Nephron (organoid): ENCODE measurements around the gene FTCD.
"Not testable (repeated sequence)": the region's sequence is repeated elsewhere in the genome, so short reads cannot be mapped to it uniquely, and the experiment has no call there.

Source experiments
- H3K27ac Mint-ChIP-seq, 3 experiments: 2 replicates each; pipeline ENCODE4 v1.8.0; 2020; ENCODE audit warnings: mixed read lengths in 3 of 3, mild to moderate bottlenecking in 2 of 3, moderate library complexity in 1 of 3
- H3K27me3 Mint-ChIP-seq: 2 replicates; pipeline ENCODE4 v1.8.0; 2021; ENCODE audit warnings: low read depth, mild to moderate bottlenecking, moderate library complexity, mixed read lengths
- H3K36me3 Mint-ChIP-seq: 2 replicates; pipeline ENCODE4 v1.8.0; 2020; ENCODE audit warnings: low read depth, mixed read lengths
- H3K4me1 Mint-ChIP-seq: 2 replicates; pipeline ENCODE4 v1.8.0; 2020; ENCODE audit warnings: mixed read lengths
- H3K4me3 Mint-ChIP-seq, 3 experiments: 2 replicates each; pipeline ENCODE4 v1.8.0; 2020; ENCODE audit warnings: mild to moderate bottlenecking in 3 of 3, mixed read lengths in 3 of 3, moderate library complexity in 2 of 3
- H3K9me3 Mint-ChIP-seq: 2 replicates; pipeline ENCODE4 v1.8.0; 2020; ENCODE audit warnings: mixed read lengths
- CTCF ChIP-seq, 3 experiments: fragments of 200-600 bp; sonication (generic); IDR thresholded peaks; one replicate each; pipeline ENCODE4 v1.5.0; 2021; ENCODE audit warnings: antibody characterized with exemption in 3 of 3; ENCODE audit not compliant: unreplicated experiment in 3 of 3

The FTCD gene

GRCh38 chr21:46183910-46184624 lies 28.7 kb upstream of the FTCD start, which contains the start of gene SPATC1L:
Gene SPATC1L (minus strand): TSS chr21:46184459. CDS start chr21:46182816, 1,643 bp downstream.
- H3K9me3 Mint-ChIP-seq, result no peaks in the 10 kb centered on the region
- no peak for TF ChIP-seq CTCF (IDR thresholded peaks at IDR 0.05; ENCODE audit: unreplicated experiment in 3 of 3)
- peaks cover 25% of the 10 kb centered on the region for H3K4me1 Mint-ChIP-seq
- peak within 1 kb of the TSS; percentile 90 to 95 (median 93) for H3K4me3 Mint-ChIP-seq
- H3K27ac Mint-ChIP-seq, result peak within 1 kb of the TSS; percentile 97 to 99 (median 99)
- H3K36me3 Mint-ChIP-seq, result peaks cover 18% of the 10 kb centered on the region
- H3K27me3 Mint-ChIP-seq, result no peaks in the 10 kb centered on the region

GRCh38 chr21:46183337-46183909 lies 28.0 kb upstream of the FTCD start:
- Mint-ChIP-seq H3K27ac (peak overlapping the region in 2 of 3 experiments; percentile 74 to 99), H3K4me1 (peaks cover 19% of the 10 kb centered on the region), H3K4me3 (peak overlapping the region; percentile 81 to 89 (median 83)), H3K36me3 (peaks cover 19% of the 10 kb centered on the region)
- not testable (repeated sequence) for H3K27me3 Mint-ChIP-seq, H3K9me3 Mint-ChIP-seq

- no peak for TF ChIP-seq CTCF (IDR thresholded peaks at IDR 0.05; ENCODE audit: unreplicated experiment in 3 of 3)
- H3K9me3 Mint-ChIP-seq, result peaks cover under 1% of the 10 kb centered on the region
- peaks cover 12% of the 10 kb centered on the region for H3K4me1 Mint-ChIP-seq
- peak overlapping the region; percentile 81 to 84 (median 83) for H3K4me3 Mint-ChIP-seq
- H3K27me3 Mint-ChIP-seq, result no peaks in the 10 kb centered on the region
- peaks cover 20% of the 10 kb centered on the region for H3K36me3 Mint-ChIP-seq
- H3K27ac Mint-ChIP-seq, result peak overlapping the region in 2 of 3 experiments; percentile 66 to 74
These were observed 27.4 kb upstream of the FTCD start for GRCh38 chr21:46182548-46183336.

- Mint-ChIP-seq H3K27me3 (no peaks in the 10 kb centered on the region), H3K27ac (peak overlapping the region in 2 of 3 experiments; percentile 25 to 29), H3K4me1 (peaks cover 12% of the 10 kb centered on the region), H3K4me3 (peak overlapping the region; percentile 27 to 56 (median 47)), H3K36me3 (peaks cover 27% of the 10 kb centered on the region), H3K9me3 (peaks cover 7% of the 10 kb centered on the region)
- no peak for TF ChIP-seq CTCF (IDR thresholded peaks at IDR 0.05; ENCODE audit: unreplicated experiment in 3 of 3)
These were observed 26.7 kb upstream of the FTCD start for GRCh38 chr21:46181953-46182547.

GRCh38 chr21:46181436-46181835 lies 26.1 kb upstream of the FTCD start:
- Mint-ChIP-seq H3K4me3 (peak overlapping the region in 2 of 3 experiments; percentile 27 to 47), H3K36me3 (peaks cover 33% of the 10 kb centered on the region), H3K4me1 (peaks cover 12% of the 10 kb centered on the region), H3K27ac (peak overlapping the region in 2 of 3 experiments; percentile 25 to 29), H3K9me3 (peaks cover 13% of the 10 kb centered on the region), H3K27me3 (no peaks in the 10 kb centered on the region)
- no peak for TF ChIP-seq CTCF (IDR thresholded peaks at IDR 0.05; ENCODE audit: unreplicated experiment in 3 of 3)
